Measurements from ENCODE around the gene EEF1AKMT3.

EEF1AKMT3 gene

GRCh38 chr12:57783861-57784260 lies 11.4 kb downstream of the EEF1AKMT3 start:
- no peak for DNase-seq

- peak; percentile 72 for DNase-seq
Observed at GRCh38 chr12:57793920-57794319, 21.5 kb downstream of the EEF1AKMT3 start.

- DNase-seq = no peak
Observed at GRCh38 chr12:57795354-57795753, 22.9 kb downstream of the EEF1AKMT3 start.

GRCh38 chr12:57796996-57797395 lies 24.6 kb downstream of the EEF1AKMT3 start:
- DNase-seq = no peak

GRCh38 chr12:57797933-57798332 lies 25.5 kb downstream of the EEF1AKMT3 start:
- no peak for DNase-seq

GRCh38 chr12:57800965-57801364 lies 28.6 kb downstream of the EEF1AKMT3 start:
- DNase-seq = no peak

GRCh38 chr12:57802607-57803006 lies 30.2 kb downstream of the EEF1AKMT3 start:
- no peak for DNase-seq

DNA sequence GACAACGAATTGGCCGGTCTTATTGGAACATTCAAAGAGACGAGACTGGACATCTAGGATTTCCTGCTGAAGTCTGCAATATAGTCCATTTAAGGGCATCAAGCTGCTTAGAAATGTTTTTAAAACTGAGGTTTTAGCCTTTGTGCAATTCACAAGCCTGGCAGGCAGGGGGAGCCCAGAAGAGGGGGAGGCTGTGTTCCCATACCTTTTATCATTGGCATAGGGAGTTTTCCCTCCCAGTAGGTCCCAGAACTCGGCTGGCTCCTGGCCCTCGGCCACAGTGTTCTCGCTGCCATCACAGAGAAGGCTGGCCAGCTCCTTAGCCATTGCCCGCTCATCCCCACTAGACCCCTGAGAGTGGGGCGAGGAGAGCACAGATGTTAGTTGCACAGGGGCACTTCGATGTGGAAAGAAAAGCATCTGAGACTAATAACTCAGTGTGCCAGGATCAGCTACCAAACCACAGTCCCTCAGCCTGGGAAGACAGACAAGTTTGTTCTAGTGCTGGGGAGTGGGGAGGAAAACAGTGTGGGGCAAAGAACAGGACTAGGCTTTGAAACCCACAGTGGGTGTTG lies 31.0 kb downstream of the EEF1AKMT3 start:
- DNase-seq = peak; percentile 58

DNA sequence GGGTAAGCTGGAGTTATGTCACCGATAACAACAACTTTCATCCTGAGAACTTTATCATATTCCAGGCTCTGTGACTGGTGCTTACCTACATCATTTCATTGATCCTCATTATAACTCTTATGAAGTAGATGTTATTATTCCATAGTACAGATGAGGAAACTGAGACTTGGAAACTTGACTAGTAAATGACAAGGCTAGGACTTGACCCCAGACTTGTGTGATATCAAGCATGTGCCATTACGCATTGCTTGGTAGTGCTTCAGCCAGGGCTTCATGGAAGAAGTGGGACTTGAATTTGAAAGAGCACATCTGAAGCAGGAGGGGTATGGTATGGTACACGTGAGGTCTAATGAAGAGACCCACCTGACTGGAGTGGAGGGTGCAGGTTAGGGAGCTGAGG lies 34.3 kb downstream of the EEF1AKMT3 start:
- no peak for DNase-seq

DNA sequence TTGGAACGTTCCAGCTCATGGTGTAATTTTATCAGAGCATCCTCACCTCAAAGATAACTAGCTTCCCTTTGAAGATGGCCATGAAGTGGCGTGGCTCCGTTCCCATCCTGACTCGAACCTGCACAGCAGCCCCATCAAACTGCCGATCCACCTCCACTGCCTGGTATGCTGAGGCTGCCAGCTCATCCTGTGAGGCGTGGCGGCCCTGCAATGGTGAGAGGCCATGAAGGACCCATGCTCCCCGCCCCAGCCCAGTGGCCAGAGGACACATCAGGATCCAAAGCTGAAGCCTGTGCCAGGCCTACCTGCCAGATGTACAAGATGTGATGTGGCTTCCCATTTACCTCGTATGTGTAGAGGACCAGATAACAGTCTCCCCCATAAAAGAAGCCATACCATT lies 34.9 kb downstream of the EEF1AKMT3 start:
- DNase-seq = no peak

- no peak for DNase-seq
Observed at GRCh38 chr12:57808351-57808750, 35.9 kb downstream of the EEF1AKMT3 start.

- no peak for DNase-seq
Observed at GRCh38 chr12:57809425-57809824, 37.0 kb downstream of the EEF1AKMT3 start.

- DNase-seq = peak; percentile 34
Observed at GRCh38 chr12:57810450-57810849, 38.0 kb downstream of the EEF1AKMT3 start.

DNA sequence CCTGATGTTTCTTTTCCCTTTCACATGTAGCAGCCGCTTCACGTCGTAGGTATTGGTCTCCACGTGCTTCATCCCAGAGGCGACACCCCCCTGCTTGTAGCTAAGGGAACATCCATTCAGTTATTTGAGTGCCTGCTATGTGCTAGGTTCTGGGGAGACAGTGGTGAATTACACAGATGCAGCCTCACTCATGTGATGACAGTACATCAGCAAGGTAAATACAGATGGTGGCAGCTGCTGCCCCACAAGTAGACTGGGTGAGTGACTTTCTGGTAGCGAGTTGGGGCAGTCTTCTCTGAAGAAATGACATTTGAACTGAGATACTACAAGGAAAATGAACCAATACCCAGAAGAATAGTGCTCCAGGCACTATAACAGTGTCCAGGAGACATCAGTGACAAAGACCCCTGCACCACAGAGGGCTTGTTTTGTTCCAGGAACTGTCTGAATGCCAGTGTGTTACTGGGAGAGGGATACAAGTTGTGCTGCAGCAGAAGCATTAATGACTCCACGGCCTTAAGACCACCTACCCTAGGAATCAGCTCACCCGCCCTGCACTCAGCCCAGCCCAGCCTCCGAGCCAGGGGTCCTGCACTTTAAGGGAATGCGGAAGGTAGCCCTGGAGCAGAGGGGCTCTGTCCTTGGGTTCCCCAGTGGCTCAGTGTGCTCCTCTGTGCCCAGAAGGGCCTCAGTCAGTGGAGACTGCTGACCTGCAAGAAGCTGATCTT lies 38.8 kb downstream of the EEF1AKMT3 start:
- no peak for DNase-seq

GRCh38 chr12:57813111-57813970 lies 40.9 kb downstream of the EEF1AKMT3 start:
- DNase-seq = no peak

- DNase-seq = no peak
Observed at GRCh38 chr12:57813971-57814772, 41.8 kb downstream of the EEF1AKMT3 start.

GRCh38 chr12:57815177-57816000 lies 43.0 kb downstream of the EEF1AKMT3 start:
- no peak for DNase-seq

DNA sequence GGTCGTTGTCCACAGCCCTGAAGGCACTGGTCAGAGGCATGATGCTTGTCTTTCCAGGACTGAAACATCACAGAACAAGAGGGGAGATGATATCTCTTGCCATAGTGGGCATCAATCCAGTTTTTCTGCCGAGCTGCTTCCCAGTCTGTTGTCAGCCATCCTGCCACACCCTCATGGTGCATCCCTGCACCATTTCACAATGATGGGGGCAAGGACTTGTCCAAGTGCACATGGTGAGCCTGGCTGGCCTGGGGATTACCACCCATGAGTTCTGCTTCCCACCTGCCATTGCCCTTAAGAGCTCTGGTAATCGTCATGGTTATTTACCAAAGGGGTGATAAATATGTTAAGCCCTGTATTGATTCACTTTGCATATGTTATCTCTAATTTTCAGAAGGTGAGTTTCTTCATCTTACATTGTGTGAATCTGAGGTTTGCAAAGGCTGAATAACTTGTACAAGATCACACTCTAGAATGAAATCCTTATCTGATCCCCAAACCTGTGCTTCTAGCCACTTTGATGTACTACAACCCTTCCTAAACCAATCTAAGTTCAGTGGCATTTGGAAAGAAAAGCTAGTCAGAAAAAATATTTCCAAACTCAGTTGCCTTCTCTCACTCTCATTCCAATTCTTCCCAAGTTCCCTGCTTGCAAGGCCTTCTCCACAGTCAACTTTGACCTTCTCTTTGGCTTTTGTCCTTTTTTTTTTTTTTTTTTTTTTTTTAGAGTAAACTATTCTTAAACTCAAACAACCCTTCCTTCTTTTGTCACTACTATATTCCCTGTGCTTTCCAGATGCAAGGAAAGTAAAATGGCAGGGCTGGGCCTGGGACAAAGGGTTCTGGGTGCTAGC lies 43.8 kb downstream of the EEF1AKMT3 start:
- no peak for DNase-seq

DNA sequence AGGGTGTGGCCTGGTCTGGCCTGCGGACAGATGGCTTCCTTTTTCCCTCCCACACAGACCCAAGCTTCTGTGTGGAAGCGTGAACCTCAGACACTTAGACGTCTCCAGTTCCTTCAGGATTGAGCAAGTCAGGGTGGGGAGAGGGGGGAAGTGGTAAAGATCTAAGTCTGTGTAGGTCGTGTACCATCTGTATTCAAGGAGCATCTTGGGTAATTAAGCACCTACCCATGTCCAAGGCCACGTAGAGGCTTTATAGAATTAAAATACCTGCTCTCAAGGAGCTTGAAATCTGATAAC lies 44.4 kb downstream of the EEF1AKMT3 start:
- DNase-seq = no peak

DNA sequence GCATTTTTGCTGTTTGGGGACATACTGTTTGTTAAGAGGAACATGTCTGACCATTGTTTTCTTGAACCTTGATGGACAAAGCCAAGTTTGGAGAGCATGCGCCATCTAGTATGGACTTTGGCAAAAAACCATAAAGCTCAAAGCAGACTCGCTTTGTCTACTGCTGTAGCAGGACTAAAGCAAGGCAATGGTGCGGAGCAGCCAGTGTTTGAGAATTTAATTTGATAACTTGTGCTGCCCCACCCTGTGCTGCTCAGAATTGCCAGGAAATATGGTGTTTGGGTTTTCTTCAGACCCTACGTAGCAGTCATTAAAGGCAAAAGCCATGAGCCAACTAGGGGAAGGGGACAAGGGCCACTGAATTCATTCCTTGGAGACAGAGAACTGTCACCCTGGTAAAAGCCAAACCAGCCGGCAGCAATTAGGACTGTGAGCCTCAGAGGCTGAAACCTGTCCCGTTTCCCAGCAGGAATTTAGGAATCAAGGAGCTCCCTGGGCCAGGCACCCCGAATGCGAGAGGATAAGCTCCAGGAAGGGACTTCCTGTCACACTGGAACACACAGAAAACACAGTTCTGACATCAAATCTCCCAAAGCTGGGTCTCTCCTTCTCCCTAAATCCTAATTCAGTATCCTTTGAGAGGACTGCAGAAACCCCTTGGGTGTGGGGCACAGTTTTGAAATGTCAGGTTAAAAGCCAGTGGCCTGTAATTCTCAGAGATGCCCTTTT lies 45.0 kb downstream of the EEF1AKMT3 start:
- DNase-seq = no peak

Data from fibroblast of skin of scalp (primary cell).